OCI-LY1 (cell line): ENCODE results near the gene HMCN2.

Experiments used
- H2AFZ ChIP-seq: fragments of 200-600 bp; sonication (generic), shearing (Covaris generic); 2 replicates; pipeline ENCODE4 v1.6.0; 2014; ENCODE audit warnings: antibody characterized with exemption, mild to moderate bottlenecking, low read length
- H3F3A ChIP-seq: fragments of 200-600 bp; sonication (generic), shearing (Covaris generic); 2 replicates; pipeline ENCODE4 v1.6.0; 2014; ENCODE audit warnings: mild to moderate bottlenecking, antibody characterized with exemption, low read length, moderate library complexity; ENCODE audit not compliant: insufficient read depth
- H3K27ac ChIP-seq: fragments of 200-600 bp; sonication (generic); 2 replicates; pipeline ENCODE4 v1.5.1; 2014; ENCODE audit warnings: low read length, mixed run types, mild to moderate bottlenecking, low read depth; ENCODE audit not compliant: poor library complexity, severe bottlenecking
- H3K27me3 ChIP-seq: fragments of 200-600 bp; sonication (generic); 2 replicates; pipeline ENCODE4 v1.6.0; 2014; ENCODE audit warnings: antibody characterized with exemption, mild to moderate bottlenecking, low read length, moderate library complexity; ENCODE audit not compliant: insufficient read depth
- H3K36me3 ChIP-seq: fragments of 200-600 bp; sonication (generic); 2 replicates; pipeline ENCODE4 v1.6.1; 2014; ENCODE audit warnings: mild to moderate bottlenecking, antibody characterized with exemption, low read length, moderate library complexity, mixed read lengths; ENCODE audit not compliant: insufficient read depth
- H3K4me1 ChIP-seq: fragments of 200-600 bp; sonication (generic); 2 replicates; pipeline ENCODE4 v1.5.1; 2014; ENCODE audit warnings: mild to moderate bottlenecking, low read length, moderate library complexity; ENCODE audit not compliant: insufficient read depth, severe bottlenecking
- H3K4me2 ChIP-seq: fragments of 200-600 bp; sonication (generic), shearing (Covaris generic); 2 replicates; pipeline ENCODE4 v1.6.1; 2014; ENCODE audit warnings: low read length
- H3K4me3 ChIP-seq: fragments of 200-600 bp; sonication (generic); 2 replicates; pipeline ENCODE4 v1.5.1; 2014; ENCODE audit warnings: low read length, low read depth, mild to moderate bottlenecking, mixed read lengths; ENCODE audit not compliant: poor library complexity, severe bottlenecking
- H3K79me2 ChIP-seq: fragments of 200-600 bp; shearing (Covaris generic); 2 replicates; pipeline ENCODE4 v1.6.1; 2016; ENCODE audit warnings: mixed run types, low read length, mixed read lengths; ENCODE audit not compliant: insufficient read depth
- H3K9ac ChIP-seq: fragments of 200-600 bp; sonication (generic), shearing (Covaris generic); 2 replicates; pipeline ENCODE4 v1.6.1; 2014; ENCODE audit warnings: mild to moderate bottlenecking, low read length, mixed read lengths
- H3K9me2 ChIP-seq: fragments of 200-600 bp; sonication (generic), shearing (Covaris generic); 2 replicates; pipeline ENCODE4 v1.6.1; 2014; ENCODE audit warnings: low read depth, mild to moderate bottlenecking, low read length, mixed read lengths
- H3K9me3 ChIP-seq: fragments of 200-600 bp; shearing (Covaris generic); 2 replicates; pipeline ENCODE4 v1.6.1; 2014; ENCODE audit warnings: low read length, mixed read lengths
- H4K20me1 ChIP-seq: fragments of 200-600 bp; sonication (generic), shearing (Covaris generic); 2 replicates; pipeline ENCODE4 v1.6.0; 2016; ENCODE audit warnings: mild to moderate bottlenecking, low read length; ENCODE audit not compliant: insufficient read depth
- EZH2 ChIP-seq: fragments of 200-600 bp; sonication (generic), shearing (Covaris generic); IDR thresholded peaks from 2 replicates; pipeline ENCODE4 v1.8.0; 2017; ENCODE audit warnings: borderline replicate concordance, mixed run types, mild to moderate bottlenecking, antibody characterized with exemption, low read length, moderate library complexity, mixed read lengths
- TF ChIP-seq, protein P1 (sequence below): fragments of 200-600 bp; sonication (generic), shearing (Covaris generic); IDR thresholded peaks from 2 replicates; pipeline ENCODE4 v1.5.1; 2017; ENCODE audit warnings: mild to moderate bottlenecking, antibody characterized with exemption, low read length, moderate library complexity, mixed read lengths

Gene HMCN2

DNA sequence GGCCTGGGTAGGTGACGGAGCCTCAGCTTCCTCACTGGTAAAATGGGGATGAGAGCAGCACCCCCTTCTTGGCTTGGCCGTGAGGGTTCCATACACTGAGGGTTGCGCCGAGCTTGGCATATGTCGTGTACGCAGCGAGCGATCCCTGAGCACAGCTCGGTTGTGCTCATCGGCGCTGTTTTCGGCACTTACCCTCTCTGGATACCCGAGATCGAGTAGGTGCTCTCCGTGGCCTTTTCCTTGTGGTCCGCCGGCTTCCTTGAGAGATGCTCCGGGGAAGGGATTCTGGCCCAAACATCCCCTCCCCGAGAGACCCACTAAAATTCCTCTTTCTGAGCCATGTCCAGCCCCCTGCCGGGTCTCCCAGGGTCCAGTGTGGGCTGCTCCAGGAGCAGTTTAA lies 40.0 kb upstream of the HMCN2 start:
- Histone ChIP-seq H3K9ac (no peak overlapping the region), H3K27me3 (peaks cover 8% of the 10 kb centered on the region; the same call in 1 of the 2 replicates), H3K4me3 (no peak overlapping the region), H3K36me3 (no peaks in the 10 kb centered on the region; the same call in 1 of the 2 replicates), H3K79me2 (no peaks in the 10 kb centered on the region), H3K4me1 (no peaks in the 10 kb centered on the region), H3F3A (no peaks in the 10 kb centered on the region), H3K27ac (no peak overlapping the region), H3K4me2 (no peak overlapping the region), H3K9me2 (no peaks in the 10 kb centered on the region), H4K20me1 (no peaks in the 10 kb centered on the region), H3K9me3 (no peaks in the 10 kb centered on the region), H2AFZ (no peak overlapping the region)
- TF ChIP-seq, protein P1, sequence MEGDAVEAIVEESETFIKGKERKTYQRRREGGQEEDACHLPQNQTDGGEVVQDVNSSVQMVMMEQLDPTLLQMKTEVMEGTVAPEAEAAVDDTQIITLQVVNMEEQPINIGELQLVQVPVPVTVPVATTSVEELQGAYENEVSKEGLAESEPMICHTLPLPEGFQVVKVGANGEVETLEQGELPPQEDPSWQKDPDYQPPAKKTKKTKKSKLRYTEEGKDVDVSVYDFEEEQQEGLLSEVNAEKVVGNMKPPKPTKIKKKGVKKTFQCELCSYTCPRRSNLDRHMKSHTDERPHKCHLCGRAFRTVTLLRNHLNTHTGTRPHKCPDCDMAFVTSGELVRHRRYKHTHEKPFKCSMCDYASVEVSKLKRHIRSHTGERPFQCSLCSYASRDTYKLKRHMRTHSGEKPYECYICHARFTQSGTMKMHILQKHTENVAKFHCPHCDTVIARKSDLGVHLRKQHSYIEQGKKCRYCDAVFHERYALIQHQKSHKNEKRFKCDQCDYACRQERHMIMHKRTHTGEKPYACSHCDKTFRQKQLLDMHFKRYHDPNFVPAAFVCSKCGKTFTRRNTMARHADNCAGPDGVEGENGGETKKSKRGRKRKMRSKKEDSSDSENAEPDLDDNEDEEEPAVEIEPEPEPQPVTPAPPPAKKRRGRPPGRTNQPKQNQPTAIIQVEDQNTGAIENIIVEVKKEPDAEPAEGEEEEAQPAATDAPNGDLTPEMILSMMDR = no peak
- TF ChIP-seq EZH2 = no peak

- H3K4me3 ChIP-seq = no peak overlapping the region
- no peak overlapping the region for H2AFZ ChIP-seq
- H3K36me3 ChIP-seq = no peaks in the 10 kb centered on the region; the same call in 1 of the 2 replicates
- no peaks in the 10 kb centered on the region for H3K9me2 ChIP-seq
- H3K27me3 ChIP-seq = peaks cover 8% of the 10 kb centered on the region; the same call in 1 of the 2 replicates
- no peaks in the 10 kb centered on the region for H3F3A ChIP-seq
- H3K27ac ChIP-seq = no peak overlapping the region
- H4K20me1 ChIP-seq = no peaks in the 10 kb centered on the region
- no peaks in the 10 kb centered on the region for H3K79me2 ChIP-seq
- H3K4me2 ChIP-seq = no peak overlapping the region
- no peaks in the 10 kb centered on the region for H3K9me3 ChIP-seq
- no peaks in the 10 kb centered on the region for H3K4me1 ChIP-seq
- H3K9ac ChIP-seq = no peak overlapping the region
- TF ChIP-seq, protein P1 = no peak
- no peak for TF ChIP-seq EZH2
Measured at GRCh38 chr9:130226112-130226511, 39.4 kb upstream of the HMCN2 start.

GRCh38 chr9:130227833-130228232 lies 37.7 kb upstream of the HMCN2 start:
- peaks cover 8% of the 10 kb centered on the region; the same call in 1 of the 2 replicates for H3K27me3 ChIP-seq
- H2AFZ ChIP-seq = no peak overlapping the region
- no peak overlapping the region for H3K4me3 ChIP-seq
- no peak overlapping the region for H3K4me2 ChIP-seq
- H3K36me3 ChIP-seq = no peaks in the 10 kb centered on the region; the same call in 1 of the 2 replicates
- H3F3A ChIP-seq = no peaks in the 10 kb centered on the region
- no peak overlapping the region for H3K27ac ChIP-seq
- no peaks in the 10 kb centered on the region for H4K20me1 ChIP-seq
- H3K4me1 ChIP-seq = no peaks in the 10 kb centered on the region
- no peak for TF ChIP-seq EZH2
- TF ChIP-seq, protein P1 = no peak
- no peaks in the 10 kb centered on the region for H3K79me2 ChIP-seq
- H3K9me3 ChIP-seq = no peaks in the 10 kb centered on the region
- H3K9ac ChIP-seq = no peak overlapping the region
- H3K9me2 ChIP-seq = no peaks in the 10 kb centered on the region
